ENCODE results near the gene CSF3R. TPM values are rescaled to one million over a fixed set of nuclear protein-coding genes. Genes with fewer than 3 reads are reported as not detected.

Gene CSF3R
- total RNA-seq, 1 experiment from 2014 or later = 0.26 TPM

DNA sequence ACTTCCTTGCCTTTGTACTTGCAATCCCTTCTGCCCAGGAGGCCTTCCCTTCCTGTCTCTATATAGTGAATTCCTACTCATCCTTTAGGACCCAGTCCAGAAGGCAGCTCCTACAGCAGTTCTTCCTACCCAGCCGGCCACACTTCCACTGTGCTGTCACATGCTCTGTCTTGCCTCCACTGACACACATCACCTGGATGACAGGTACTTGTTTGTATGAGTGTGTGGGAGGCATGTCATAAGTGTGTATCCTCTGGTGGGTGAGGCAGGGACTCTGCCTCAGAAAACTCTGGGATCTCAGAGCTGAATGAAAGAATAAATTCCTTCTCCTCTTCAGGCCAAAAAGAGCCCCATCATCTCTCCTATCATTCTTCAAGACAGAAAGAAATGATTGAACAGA, 27.3 kb downstream of the CSF3R start:
- peaks cover 4% of the 10 kb centered on the region for H3K27me3 Mint-ChIP-seq (ENCODE audit: low read depth)
- 0 out of 2 replicates have a peak, but pooled peaks cover 4% of the 10 kb centered on the region for H3K4me1 Mint-ChIP-seq
- TF ChIP-seq, protein P1, sequence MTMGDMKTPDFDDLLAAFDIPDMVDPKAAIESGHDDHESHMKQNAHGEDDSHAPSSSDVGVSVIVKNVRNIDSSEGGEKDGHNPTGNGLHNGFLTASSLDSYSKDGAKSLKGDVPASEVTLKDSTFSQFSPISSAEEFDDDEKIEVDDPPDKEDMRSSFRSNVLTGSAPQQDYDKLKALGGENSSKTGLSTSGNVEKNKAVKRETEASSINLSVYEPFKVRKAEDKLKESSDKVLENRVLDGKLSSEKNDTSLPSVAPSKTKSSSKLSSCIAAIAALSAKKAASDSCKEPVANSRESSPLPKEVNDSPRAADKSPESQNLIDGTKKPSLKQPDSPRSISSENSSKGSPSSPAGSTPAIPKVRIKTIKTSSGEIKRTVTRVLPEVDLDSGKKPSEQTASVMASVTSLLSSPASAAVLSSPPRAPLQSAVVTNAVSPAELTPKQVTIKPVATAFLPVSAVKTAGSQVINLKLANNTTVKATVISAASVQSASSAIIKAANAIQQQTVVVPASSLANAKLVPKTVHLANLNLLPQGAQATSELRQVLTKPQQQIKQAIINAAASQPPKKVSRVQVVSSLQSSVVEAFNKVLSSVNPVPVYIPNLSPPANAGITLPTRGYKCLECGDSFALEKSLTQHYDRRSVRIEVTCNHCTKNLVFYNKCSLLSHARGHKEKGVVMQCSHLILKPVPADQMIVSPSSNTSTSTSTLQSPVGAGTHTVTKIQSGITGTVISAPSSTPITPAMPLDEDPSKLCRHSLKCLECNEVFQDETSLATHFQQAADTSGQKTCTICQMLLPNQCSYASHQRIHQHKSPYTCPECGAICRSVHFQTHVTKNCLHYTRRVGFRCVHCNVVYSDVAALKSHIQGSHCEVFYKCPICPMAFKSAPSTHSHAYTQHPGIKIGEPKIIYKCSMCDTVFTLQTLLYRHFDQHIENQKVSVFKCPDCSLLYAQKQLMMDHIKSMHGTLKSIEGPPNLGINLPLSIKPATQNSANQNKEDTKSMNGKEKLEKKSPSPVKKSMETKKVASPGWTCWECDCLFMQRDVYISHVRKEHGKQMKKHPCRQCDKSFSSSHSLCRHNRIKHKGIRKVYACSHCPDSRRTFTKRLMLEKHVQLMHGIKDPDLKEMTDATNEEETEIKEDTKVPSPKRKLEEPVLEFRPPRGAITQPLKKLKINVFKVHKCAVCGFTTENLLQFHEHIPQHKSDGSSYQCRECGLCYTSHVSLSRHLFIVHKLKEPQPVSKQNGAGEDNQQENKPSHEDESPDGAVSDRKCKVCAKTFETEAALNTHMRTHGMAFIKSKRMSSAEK (CRISPR knock-in tag; IDR thresholded peaks at IDR 0.05; ENCODE audit: borderline replicate concordance) = no peak
- TF ChIP-seq, protein P2, sequence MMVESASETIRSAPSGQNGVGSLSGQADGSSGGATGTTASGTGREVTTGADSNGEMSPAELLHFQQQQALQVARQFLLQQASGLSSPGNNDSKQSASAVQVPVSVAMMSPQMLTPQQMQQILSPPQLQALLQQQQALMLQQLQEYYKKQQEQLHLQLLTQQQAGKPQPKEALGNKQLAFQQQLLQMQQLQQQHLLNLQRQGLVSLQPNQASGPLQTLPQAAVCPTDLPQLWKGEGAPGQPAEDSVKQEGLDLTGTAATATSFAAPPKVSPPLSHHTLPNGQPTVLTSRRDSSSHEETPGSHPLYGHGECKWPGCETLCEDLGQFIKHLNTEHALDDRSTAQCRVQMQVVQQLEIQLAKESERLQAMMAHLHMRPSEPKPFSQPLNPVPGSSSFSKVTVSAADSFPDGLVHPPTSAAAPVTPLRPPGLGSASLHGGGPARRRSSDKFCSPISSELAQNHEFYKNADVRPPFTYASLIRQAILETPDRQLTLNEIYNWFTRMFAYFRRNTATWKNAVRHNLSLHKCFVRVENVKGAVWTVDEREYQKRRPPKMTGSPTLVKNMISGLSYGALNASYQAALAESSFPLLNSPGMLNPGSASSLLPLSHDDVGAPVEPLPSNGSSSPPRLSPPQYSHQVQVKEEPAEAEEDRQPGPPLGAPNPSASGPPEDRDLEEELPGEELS (CRISPR knock-in tag; IDR thresholded peaks at IDR 0.05) = no peak
- TF ChIP-seq, protein P3, sequence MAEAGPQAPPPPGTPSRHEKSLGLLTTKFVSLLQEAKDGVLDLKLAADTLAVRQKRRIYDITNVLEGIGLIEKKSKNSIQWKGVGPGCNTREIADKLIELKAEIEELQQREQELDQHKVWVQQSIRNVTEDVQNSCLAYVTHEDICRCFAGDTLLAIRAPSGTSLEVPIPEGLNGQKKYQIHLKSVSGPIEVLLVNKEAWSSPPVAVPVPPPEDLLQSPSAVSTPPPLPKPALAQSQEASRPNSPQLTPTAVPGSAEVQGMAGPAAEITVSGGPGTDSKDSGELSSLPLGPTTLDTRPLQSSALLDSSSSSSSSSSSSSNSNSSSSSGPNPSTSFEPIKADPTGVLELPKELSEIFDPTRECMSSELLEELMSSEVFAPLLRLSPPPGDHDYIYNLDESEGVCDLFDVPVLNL (CRISPR knock-in tag; IDR thresholded peaks at IDR 0.05; ENCODE audit: borderline replicate concordance, low read depth) = no peak
- TF ChIP-seq CBFB (CRISPR knock-in tag; IDR thresholded peaks at IDR 0.05; ENCODE audit: low read depth) = no peak
- no peak for TF ChIP-seq ZNF263 (CRISPR knock-in tag; IDR thresholded peaks at IDR 0.05; ENCODE audit: low read depth)
- no peak for TF ChIP-seq FOXJ3 (CRISPR knock-in tag; IDR thresholded peaks at IDR 0.05; ENCODE audit: borderline replicate concordance)
- TF ChIP-seq, protein P4, sequence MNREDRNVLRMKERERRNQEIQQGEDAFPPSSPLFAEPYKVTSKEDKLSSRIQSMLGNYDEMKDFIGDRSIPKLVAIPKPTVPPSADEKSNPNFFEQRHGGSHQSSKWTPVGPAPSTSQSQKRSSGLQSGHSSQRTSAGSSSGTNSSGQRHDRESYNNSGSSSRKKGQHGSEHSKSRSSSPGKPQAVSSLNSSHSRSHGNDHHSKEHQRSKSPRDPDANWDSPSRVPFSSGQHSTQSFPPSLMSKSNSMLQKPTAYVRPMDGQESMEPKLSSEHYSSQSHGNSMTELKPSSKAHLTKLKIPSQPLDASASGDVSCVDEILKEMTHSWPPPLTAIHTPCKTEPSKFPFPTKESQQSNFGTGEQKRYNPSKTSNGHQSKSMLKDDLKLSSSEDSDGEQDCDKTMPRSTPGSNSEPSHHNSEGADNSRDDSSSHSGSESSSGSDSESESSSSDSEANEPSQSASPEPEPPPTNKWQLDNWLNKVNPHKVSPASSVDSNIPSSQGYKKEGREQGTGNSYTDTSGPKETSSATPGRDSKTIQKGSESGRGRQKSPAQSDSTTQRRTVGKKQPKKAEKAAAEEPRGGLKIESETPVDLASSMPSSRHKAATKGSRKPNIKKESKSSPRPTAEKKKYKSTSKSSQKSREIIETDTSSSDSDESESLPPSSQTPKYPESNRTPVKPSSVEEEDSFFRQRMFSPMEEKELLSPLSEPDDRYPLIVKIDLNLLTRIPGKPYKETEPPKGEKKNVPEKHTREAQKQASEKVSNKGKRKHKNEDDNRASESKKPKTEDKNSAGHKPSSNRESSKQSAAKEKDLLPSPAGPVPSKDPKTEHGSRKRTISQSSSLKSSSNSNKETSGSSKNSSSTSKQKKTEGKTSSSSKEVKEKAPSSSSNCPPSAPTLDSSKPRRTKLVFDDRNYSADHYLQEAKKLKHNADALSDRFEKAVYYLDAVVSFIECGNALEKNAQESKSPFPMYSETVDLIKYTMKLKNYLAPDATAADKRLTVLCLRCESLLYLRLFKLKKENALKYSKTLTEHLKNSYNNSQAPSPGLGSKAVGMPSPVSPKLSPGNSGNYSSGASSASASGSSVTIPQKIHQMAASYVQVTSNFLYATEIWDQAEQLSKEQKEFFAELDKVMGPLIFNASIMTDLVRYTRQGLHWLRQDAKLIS (CRISPR knock-in tag; IDR thresholded peaks at IDR 0.05; ENCODE audit: borderline replicate concordance) = no peak
- TF ChIP-seq, protein P5, sequence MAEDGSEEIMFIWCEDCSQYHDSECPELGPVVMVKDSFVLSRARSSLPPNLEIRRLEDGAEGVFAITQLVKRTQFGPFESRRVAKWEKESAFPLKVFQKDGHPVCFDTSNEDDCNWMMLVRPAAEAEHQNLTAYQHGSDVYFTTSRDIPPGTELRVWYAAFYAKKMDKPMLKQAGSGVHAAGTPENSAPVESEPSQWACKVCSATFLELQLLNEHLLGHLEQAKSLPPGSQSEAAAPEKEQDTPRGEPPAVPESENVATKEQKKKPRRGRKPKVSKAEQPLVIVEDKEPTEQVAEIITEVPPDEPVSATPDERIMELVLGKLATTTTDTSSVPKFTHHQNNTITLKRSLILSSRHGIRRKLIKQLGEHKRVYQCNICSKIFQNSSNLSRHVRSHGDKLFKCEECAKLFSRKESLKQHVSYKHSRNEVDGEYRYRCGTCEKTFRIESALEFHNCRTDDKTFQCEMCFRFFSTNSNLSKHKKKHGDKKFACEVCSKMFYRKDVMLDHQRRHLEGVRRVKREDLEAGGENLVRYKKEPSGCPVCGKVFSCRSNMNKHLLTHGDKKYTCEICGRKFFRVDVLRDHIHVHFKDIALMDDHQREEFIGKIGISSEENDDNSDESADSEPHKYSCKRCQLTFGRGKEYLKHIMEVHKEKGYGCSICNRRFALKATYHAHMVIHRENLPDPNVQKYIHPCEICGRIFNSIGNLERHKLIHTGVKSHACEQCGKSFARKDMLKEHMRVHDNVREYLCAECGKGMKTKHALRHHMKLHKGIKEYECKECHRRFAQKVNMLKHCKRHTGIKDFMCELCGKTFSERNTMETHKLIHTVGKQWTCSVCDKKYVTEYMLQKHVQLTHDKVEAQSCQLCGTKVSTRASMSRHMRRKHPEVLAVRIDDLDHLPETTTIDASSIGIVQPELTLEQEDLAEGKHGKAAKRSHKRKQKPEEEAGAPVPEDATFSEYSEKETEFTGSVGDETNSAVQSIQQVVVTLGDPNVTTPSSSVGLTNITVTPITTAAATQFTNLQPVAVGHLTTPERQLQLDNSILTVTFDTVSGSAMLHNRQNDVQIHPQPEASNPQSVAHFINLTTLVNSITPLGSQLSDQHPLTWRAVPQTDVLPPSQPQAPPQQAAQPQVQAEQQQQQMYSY (CRISPR knock-in tag; IDR thresholded peaks at IDR 0.05) = no peak
- TF ChIP-seq KAT7 (CRISPR knock-in tag; IDR thresholded peaks at IDR 0.05; ENCODE audit: borderline replicate concordance) = no peak
- no peak for TF ChIP-seq HMGA2 (CRISPR knock-in tag; IDR thresholded peaks at IDR 0.05)
- TF ChIP-seq, protein P6, sequence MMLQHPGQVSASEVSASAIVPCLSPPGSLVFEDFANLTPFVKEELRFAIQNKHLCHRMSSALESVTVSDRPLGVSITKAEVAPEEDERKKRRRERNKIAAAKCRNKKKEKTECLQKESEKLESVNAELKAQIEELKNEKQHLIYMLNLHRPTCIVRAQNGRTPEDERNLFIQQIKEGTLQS (CRISPR knock-in tag; conservative IDR thresholded peaks at IDR 0.05) = no peak
- no peak for TF ChIP-seq SMAD3 (CRISPR knock-in tag; IDR thresholded peaks at IDR 0.05; ENCODE audit: borderline replicate concordance)
- TF ChIP-seq RELA (CRISPR knock-in tag; IDR thresholded peaks at IDR 0.05; ENCODE audit: borderline replicate concordance) = no peak
- TF ChIP-seq, protein P7, sequence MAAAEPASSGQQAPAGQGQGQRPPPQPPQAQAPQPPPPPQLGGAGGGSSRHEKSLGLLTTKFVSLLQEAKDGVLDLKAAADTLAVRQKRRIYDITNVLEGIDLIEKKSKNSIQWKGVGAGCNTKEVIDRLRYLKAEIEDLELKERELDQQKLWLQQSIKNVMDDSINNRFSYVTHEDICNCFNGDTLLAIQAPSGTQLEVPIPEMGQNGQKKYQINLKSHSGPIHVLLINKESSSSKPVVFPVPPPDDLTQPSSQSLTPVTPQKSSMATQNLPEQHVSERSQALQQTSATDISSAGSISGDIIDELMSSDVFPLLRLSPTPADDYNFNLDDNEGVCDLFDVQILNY (CRISPR knock-in tag; IDR thresholded peaks at IDR 0.05) = no peak
- no peak overlapping the region for H3K4me3 Mint-ChIP-seq
- no peak overlapping the region for H3K27ac Mint-ChIP-seq
- ChIA-PET CTCF (no interaction called here), POLR2A (no interaction called here)
- no peak for ATAC-seq
- DNase-seq (ENCODE audit: low spot score) = no peak
- no peaks in the 10 kb centered on the region for H3K9me3 Mint-ChIP-seq
- peaks cover 38% of the 10 kb centered on the region for H3K36me3 Mint-ChIP-seq
